Sigmoid colon (tissue), 4 donors: ENCODE data around the gene PCDHA3.

Experiments used
- POLR2A ChIP-seq, 2 donors: fragments of 450-650 bp; IDR thresholded peaks; one replicate each; pipeline ENCODE4 v1.6.1; 2016; ENCODE audit warnings: antibody characterized with exemption in 2 of 2, mild to moderate bottlenecking in 2 of 2, moderate library complexity in 2 of 2
- POLR2AphosphoS5 ChIP-seq, 4 donors: sonication (generic); formaldehyde crosslinking; IDR thresholded peaks; one replicate each; pipeline ENCODE4 v1.6.1; 2017; ENCODE audit warnings: antibody characterized with exemption in 4 of 4
- TF ChIP-seq, protein P1 (sequence below), 4 experiments: fragments of 450-650 bp in 3 of 4; fragments of 200-600 bp in 1 of 4; IDR thresholded peaks; one replicate each; pipeline ENCODE4 v1.5.1; 2016 to 2019; ENCODE audit warnings: antibody characterized with exemption in 4 of 4, mild to moderate bottlenecking in 3 of 4, moderate library complexity in 2 of 4

DNA sequence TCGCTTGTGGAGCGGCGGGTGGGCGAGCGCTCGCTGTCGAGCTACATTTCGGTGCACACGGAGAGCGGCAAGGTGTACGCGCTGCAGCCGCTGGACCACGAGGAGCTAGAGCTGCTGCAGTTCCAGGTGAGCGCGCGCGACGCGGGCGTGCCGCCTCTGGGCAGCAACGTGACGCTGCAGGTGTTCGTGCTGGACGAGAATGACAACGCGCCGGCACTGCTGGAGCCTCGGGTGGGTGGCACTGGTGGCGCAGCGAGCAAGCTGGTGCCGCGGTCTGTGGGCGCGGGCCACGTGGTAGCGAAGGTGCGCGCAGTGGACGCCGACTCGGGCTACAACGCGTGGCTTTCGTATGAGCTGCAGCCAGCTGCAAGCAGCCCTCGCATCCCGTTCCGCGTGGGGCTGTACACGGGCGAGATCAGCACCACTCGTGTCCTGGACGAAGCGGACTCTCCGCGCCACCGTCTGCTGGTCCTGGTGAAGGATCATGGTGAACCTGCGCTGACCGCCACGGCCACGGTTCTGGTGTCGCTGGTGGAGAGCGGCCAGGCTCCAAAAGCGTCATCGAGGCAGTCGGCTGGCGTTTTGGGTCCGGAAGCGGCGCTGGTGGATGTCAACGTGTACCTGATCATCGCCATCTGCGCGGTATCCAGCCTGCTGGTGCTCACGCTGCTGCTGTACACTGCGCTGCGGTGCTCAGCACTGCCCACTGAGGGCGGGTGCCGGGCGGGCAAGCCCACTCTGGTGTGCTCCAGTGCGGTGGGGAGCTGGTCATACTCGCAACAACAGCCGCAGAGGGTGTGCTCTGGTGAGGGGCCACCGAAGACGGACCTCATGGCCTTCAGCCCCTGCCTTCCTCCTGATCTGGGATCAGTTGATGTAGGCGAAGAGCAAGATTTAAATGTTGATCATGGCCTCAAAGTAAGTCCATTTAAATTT is 42.2 kb downstream of the PCDHA3 start:
- TF ChIP-seq, protein P1, sequence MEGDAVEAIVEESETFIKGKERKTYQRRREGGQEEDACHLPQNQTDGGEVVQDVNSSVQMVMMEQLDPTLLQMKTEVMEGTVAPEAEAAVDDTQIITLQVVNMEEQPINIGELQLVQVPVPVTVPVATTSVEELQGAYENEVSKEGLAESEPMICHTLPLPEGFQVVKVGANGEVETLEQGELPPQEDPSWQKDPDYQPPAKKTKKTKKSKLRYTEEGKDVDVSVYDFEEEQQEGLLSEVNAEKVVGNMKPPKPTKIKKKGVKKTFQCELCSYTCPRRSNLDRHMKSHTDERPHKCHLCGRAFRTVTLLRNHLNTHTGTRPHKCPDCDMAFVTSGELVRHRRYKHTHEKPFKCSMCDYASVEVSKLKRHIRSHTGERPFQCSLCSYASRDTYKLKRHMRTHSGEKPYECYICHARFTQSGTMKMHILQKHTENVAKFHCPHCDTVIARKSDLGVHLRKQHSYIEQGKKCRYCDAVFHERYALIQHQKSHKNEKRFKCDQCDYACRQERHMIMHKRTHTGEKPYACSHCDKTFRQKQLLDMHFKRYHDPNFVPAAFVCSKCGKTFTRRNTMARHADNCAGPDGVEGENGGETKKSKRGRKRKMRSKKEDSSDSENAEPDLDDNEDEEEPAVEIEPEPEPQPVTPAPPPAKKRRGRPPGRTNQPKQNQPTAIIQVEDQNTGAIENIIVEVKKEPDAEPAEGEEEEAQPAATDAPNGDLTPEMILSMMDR (IDR thresholded peaks at IDR 0.05) = no peak
- TF ChIP-seq POLR2AphosphoS5 (IDR thresholded peaks at IDR 0.05) (no peak), POLR2A (IDR thresholded peaks at IDR 0.05) (no peak)
